Neuronal stem cell (in vitro differentiated cells): ENCODE data around the gene SLC25A45.

Source experiments
- DNase-seq: peaks from one replicate; pipeline ENCODE4 v3.0.0-alpha.2; 2013; ENCODE audit warnings: low spot score
- H2AFZ ChIP-seq: one replicate; pipeline ENCODE4 v1.6.1; 2013; ENCODE audit warnings: mild to moderate bottlenecking, low read length, inconsistent platforms
- H2AK5ac ChIP-seq: 2 replicates; pipeline ENCODE4 v1.6.1; 2013; ENCODE audit warnings: low read depth, mild to moderate bottlenecking, inconsistent platforms, low read length, moderate library complexity, mixed read lengths
- H2BK120ac ChIP-seq: 2 replicates; pipeline ENCODE4 v1.6.1; 2013; ENCODE audit warnings: low read depth, mild to moderate bottlenecking, inconsistent platforms, low read length, moderate library complexity, mixed read lengths
- H2BK12ac ChIP-seq: one replicate; pipeline ENCODE4 v1.6.1; 2013; ENCODE audit warnings: low read length, inconsistent platforms
- H2BK15ac ChIP-seq: 2 replicates; pipeline ENCODE4 v1.6.1; 2013; ENCODE audit warnings: mild to moderate bottlenecking, low read length, inconsistent platforms, mixed read lengths
- H2BK5ac ChIP-seq: one replicate; pipeline ENCODE4 v1.6.1; 2013; ENCODE audit warnings: inconsistent platforms, mild to moderate bottlenecking, low read length, moderate library complexity
- H3K14ac ChIP-seq: one replicate; pipeline ENCODE4 v1.6.1; 2013; ENCODE audit warnings: low read length, inconsistent platforms
- H3K18ac ChIP-seq: 2 replicates; pipeline ENCODE4 v1.6.1; 2013; ENCODE audit warnings: low read length, inconsistent platforms
- H3K23ac ChIP-seq: 2 replicates; pipeline ENCODE4 v1.6.1; 2013; ENCODE audit warnings: low read depth, mild to moderate bottlenecking, mixed read lengths, low read length, inconsistent platforms; ENCODE audit not compliant: poor library complexity
- H3K27ac ChIP-seq: replicated peaks from 3 replicates; pipeline ENCODE4 v1.5.1; 2013; ENCODE audit warnings: low read length, inconsistent platforms
- H3K27me3 ChIP-seq, 3 experiments: 2 replicates each; pipeline ENCODE4 v1.6.1; 2013; ENCODE audit warnings: low read length in 3 of 3, mild to moderate bottlenecking in 2 of 3, inconsistent platforms in 1 of 3, low read depth in 1 of 3, mixed read lengths in 1 of 3, moderate library complexity in 1 of 3; ENCODE audit not compliant: control insufficient read depth in 3 of 3, insufficient read depth in 3 of 3
- H3K36me3 ChIP-seq, 2 donors: replicated peaks in 1 of 2; 2 replicates each; pipeline ENCODE4 v1.6.1; 2013; ENCODE audit warnings: low read length in 2 of 2; ENCODE audit not compliant: control insufficient read depth in 2 of 2, insufficient read depth in 2 of 2
- H3K4ac ChIP-seq: 2 replicates; pipeline ENCODE4 v1.6.1; 2013; ENCODE audit warnings: inconsistent platforms, mild to moderate bottlenecking, low read length, moderate library complexity
- H3K4me1 ChIP-seq, 2 donors: 1 replicate in 1 of 2; 2 replicates in 1 of 2; pipeline ENCODE4 v1.6.1; 2013; ENCODE audit warnings: low read length in 2 of 2, low read depth in 1 of 2; ENCODE audit not compliant: control insufficient read depth in 2 of 2, insufficient read depth in 1 of 2
- H3K4me2 ChIP-seq: one replicate; pipeline ENCODE4 v1.6.1; 2013; ENCODE audit warnings: mild to moderate bottlenecking, low read length, inconsistent platforms; ENCODE audit not compliant: insufficient read depth, poor library complexity, severe bottlenecking
- H3K4me3 ChIP-seq, 2 donors: 2 replicates each; pipeline ENCODE4 v1.5.1; 2013; ENCODE audit warnings: low read length in 2 of 2, mild to moderate bottlenecking in 2 of 2, inconsistent platforms in 1 of 2, moderate library complexity in 1 of 2
- H3K79me1 ChIP-seq: one replicate; pipeline ENCODE4 v1.6.1; 2013; ENCODE audit warnings: low read depth, mild to moderate bottlenecking, inconsistent platforms, low read length, moderate library complexity
- H3K9ac ChIP-seq: one replicate; pipeline ENCODE4 v1.6.1; 2013; ENCODE audit warnings: mild to moderate bottlenecking, low read depth, low read length, inconsistent platforms; ENCODE audit not compliant: poor library complexity
- H3K9me3 ChIP-seq, 2 donors: replicated peaks in 1 of 2; 2 replicates each; pipeline versions ENCODE3 to v1.6.1; 2013; ENCODE audit warnings: low read length in 2 of 2, mild to moderate bottlenecking in 2 of 2, inconsistent platforms in 1 of 2, low read depth in 1 of 2, mixed read lengths in 1 of 2, moderate library complexity in 1 of 2; ENCODE audit not compliant: control insufficient read depth in 2 of 2, insufficient read depth in 1 of 2
- H4K8ac ChIP-seq: one replicate; pipeline ENCODE4 v1.6.1; 2013; ENCODE audit warnings: low read depth, mild to moderate bottlenecking, inconsistent platforms, low read length, moderate library complexity
- H4K91ac ChIP-seq: one replicate; pipeline ENCODE4 v1.6.1; 2013; ENCODE audit warnings: low read length, low read depth, mild to moderate bottlenecking, inconsistent platforms; ENCODE audit not compliant: poor library complexity
- WGBS, 2 donors: extraction: QIAGEN DNeasy Blood & Tissue Kit; methylation state at CpG; one replicate each; pipeline ENCODE4 v1.1.7; 2013; ENCODE audit warnings: missing lambda C conversion rate in 2 of 2, mixed read lengths in 1 of 2; ENCODE audit not compliant: insufficient read length in 2 of 2, insufficient replicate concordance in 1 of 2; ENCODE audit errors: extremely low coverage in 2 of 2; 5-methylcytosine and 5-hydroxymethylcytosine counted together

Gene SLC25A45

DNA sequence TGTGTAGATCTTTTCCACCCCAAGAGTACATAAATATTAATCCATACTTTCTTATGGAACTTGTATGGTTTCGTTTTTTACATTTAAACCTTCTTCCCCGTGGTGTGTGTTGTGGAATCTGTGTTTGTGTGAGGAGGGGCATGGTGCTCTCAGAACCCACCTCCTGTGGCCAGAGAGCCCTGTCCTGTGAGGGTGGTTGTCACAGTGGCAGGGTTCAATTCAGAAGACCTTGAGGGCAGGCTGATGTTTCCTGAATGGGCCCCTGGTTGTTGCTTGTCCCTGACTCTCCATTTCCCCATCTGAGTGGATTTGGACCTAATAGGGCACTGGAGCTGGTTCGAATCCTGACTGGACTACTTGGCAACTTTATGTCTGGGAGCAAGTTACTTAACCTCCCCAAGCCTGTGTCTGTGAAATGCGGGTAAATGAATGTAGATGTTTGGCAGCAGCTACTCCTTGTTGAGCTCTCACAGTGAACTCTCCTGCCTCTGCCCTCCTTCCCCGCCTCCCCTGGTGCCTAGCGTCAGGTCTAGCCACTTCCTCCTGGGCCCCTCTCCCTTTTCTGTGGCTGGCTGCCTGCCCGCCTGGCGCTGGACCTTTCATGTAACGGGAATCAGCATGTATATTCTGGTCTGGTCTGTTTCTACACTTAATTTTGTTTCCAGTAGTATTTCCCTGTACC lies 47.4 kb upstream of the SLC25A45 start:
- H3K27me3 ChIP-seq: no peaks in the 10 kb centered on the region
- no peak overlapping the region for H2BK5ac ChIP-seq
- DNase-seq: no peak
- peak overlapping the region; percentile 4 for H3K9ac ChIP-seq
- H3K36me3 ChIP-seq: peaks cover 3 to 99% of the 10 kb centered on the region in 2 donors
- H2BK12ac ChIP-seq: no peak overlapping the region
- no peak overlapping the region for H2AK5ac ChIP-seq
- peak overlapping the region; percentile 30 for H3K18ac ChIP-seq
- no peak overlapping the region for H2BK120ac ChIP-seq
- peaks cover 5 to 41% of the 10 kb centered on the region in 2 donors for H3K4me1 ChIP-seq
- no peak overlapping the region for H3K27ac ChIP-seq
- H3K14ac ChIP-seq: no peak overlapping the region
- H3K4me2 ChIP-seq: no peak overlapping the region
- peak overlapping the region in 1 of 2 donors; percentile 14 for H3K4me3 ChIP-seq
- H4K91ac ChIP-seq: no peak overlapping the region
- H4K8ac ChIP-seq: no peak overlapping the region
- H2BK15ac ChIP-seq: no peak overlapping the region
- no peak overlapping the region for H3K23ac ChIP-seq
- no peak overlapping the region for H3K4ac ChIP-seq
- WGBS, 2 donors: no CpG with 5 or more reads among the region's 9 CpGs
- no peak overlapping the region for H2AFZ ChIP-seq
- H3K9me3 ChIP-seq: no peaks in the 10 kb centered on the region
- no peaks in the 10 kb centered on the region for H3K79me1 ChIP-seq

DNA sequence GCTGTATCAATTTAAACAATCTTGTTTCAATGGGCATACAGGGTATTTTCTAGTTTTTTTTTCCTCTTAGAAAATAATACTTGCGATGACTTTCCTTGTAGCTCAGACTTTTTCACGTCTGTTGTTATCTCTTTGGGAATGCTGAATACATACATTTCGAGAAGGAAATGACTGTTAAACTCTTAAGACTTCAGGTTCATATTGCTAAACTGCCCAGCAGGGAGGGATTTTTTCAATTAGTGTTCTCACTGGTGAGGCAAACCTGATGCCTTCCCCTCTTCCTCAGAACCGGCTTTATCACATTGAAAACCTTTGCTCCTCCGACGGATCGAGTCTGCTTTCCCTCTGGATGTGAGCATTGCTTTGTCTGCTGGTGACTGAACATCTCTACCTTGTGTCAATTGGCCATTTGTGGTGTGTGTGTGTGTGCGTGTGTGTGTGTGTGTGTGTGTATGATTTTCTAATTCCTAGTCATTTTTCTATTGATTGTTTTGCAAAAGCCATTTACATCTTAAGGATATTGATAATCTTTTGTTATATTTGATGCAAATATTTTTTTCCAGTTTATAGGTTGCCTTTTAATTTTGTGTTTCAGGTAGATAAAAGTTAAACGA lies 46.7 kb upstream of the SLC25A45 start:
- DNase-seq: no peak

DNA sequence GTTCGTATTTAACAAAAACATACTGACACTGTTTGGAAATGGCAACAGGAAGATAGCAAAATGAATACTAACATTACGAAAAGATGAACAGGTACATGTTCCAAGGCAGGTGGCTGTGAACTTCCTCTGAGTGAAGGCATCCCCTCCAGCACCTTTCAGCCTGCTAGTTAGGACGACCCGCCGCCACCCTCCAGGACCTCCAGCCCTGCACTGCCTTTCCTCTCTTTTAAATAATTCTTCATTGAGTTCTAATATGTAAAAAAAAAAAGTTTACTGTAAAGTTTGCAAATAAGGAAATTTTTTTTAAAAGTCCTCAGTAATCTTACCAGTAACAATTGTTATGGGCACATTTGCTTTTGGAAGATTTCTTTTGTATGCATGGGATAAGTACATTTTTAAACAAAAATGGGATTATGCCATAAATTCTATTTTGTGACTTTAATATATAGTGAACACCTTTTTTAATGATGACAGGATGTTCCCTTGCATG lies 46.2 kb upstream of the SLC25A45 start:
- no peak overlapping the region for H3K4ac ChIP-seq
- H3K18ac ChIP-seq: no peak overlapping the region
- no peak overlapping the region for H2AFZ ChIP-seq
- H4K8ac ChIP-seq: no peak overlapping the region
- no peak overlapping the region for H3K27ac ChIP-seq
- no peak overlapping the region for H3K14ac ChIP-seq
- no peaks in the 10 kb centered on the region for H3K27me3 ChIP-seq
- H3K4me2 ChIP-seq: no peak overlapping the region
- H2BK120ac ChIP-seq: no peak overlapping the region
- H3K36me3 ChIP-seq: peaks cover 3 to 98% of the 10 kb centered on the region in 2 donors
- WGBS, 2 donors: no CpG with 5 or more reads among the region's 5 CpGs
- no peak overlapping the region for H3K23ac ChIP-seq
- peak overlapping the region in 1 of 2 donors; percentile 88 for H3K4me3 ChIP-seq
- H4K91ac ChIP-seq: no peak overlapping the region
- no peak overlapping the region for H3K9ac ChIP-seq
- no peak overlapping the region for H2BK5ac ChIP-seq
- no peak overlapping the region for H2BK12ac ChIP-seq
- H3K4me1 ChIP-seq: peaks cover 15 to 38% of the 10 kb centered on the region in 2 donors
- DNase-seq: no peak
- no peaks in the 10 kb centered on the region for H3K79me1 ChIP-seq
- no peak overlapping the region for H2BK15ac ChIP-seq
- H3K9me3 ChIP-seq: no peaks in the 10 kb centered on the region
- no peak overlapping the region for H2AK5ac ChIP-seq

More for the DNA sequence above, 46.7 kb upstream of the SLC25A45 start:
- Histone ChIP-seq H3K4ac (no peak overlapping the region), H3K36me3 (peaks cover 3 to 99% of the 10 kb centered on the region in 2 donors), H2BK120ac (no peak overlapping the region), H2AFZ (no peak overlapping the region), H3K23ac (no peak overlapping the region), H2AK5ac (no peak overlapping the region), H2BK12ac (no peak overlapping the region), H3K4me2 (no peak overlapping the region), H3K18ac (no peak overlapping the region), H2BK15ac (no peak overlapping the region), H3K4me1 (peaks cover 11 to 40% of the 10 kb centered on the region in 2 donors), H3K4me3 (peak overlapping the region in 1 of 2 donors; percentile 26), H3K9ac (no peak overlapping the region), H4K91ac (no peak overlapping the region), H4K8ac (no peak overlapping the region), H2BK5ac (no peak overlapping the region), H3K27me3 (no peaks in the 10 kb centered on the region), H3K9me3 (no peaks in the 10 kb centered on the region), H3K79me1 (no peaks in the 10 kb centered on the region), H3K27ac (no peak overlapping the region), H3K14ac (no peak overlapping the region)
- no CpG with 5 or more reads among the region's 9 CpGs for WGBS, 2 donors
